IMR-90 (cell line): Measurements from ENCODE around the gene TAL1. TPM values are rescaled to one million over a fixed set of nuclear protein-coding genes. Genes with fewer than 3 reads are reported as not detected.

Source experiments
- ATAC-seq: fragments of 200-7000 bp; cut with Tn5 transposase; 2 replicates; pipeline ENCODE4 v1.9.1; 2020; ENCODE audit warnings: low read depth, mild to moderate bottlenecking, moderate library complexity
- BruUV-seq: library from RNA; stranded (reverse); fragments of 400-500 nt; replicated peaks from 2 replicates; lab custom pipeline; 2021; lab: Mats Ljungman, UMichigan
- CTCF ChIA-PET: fragments of 300-600 bp; formaldehyde crosslinking; extraction: SDS; loops from one replicate; lab custom pipeline; 2021; ENCODE audit warnings: antibody characterized with exemption; lab: Yijun Ruan, JAX
- POLR2A ChIA-PET: fragments of 300-600 bp; sonication (Branson Sonifier 250); formaldehyde crosslinking; loops from one replicate; lab custom pipeline; 2022; ENCODE audit warnings: antibody characterized with exemption; ENCODE audit not compliant: unreplicated experiment; lab: Charles Lee
- DNase-seq: peaks from one replicate; pipeline ENCODE4 v3.0.0; 2013
- H2AFZ ChIP-seq: replicated peaks from 2 replicates; pipeline ENCODE3; 2013; ENCODE audit warnings: low read length, mild to moderate bottlenecking; ENCODE audit not compliant: poor library complexity
- H2AK5ac ChIP-seq: 2 replicates; pipeline ENCODE4 v1.6.1; 2013; ENCODE audit warnings: low read depth, low read length, inconsistent platforms
- H2AK9ac ChIP-seq: replicated peaks from 2 replicates; pipeline ENCODE3; 2013; ENCODE audit warnings: mild to moderate bottlenecking, low read depth, low read length, moderate library complexity; ENCODE audit not compliant: poor library complexity
- H2BK120ac ChIP-seq: 2 replicates; pipeline ENCODE4 v1.6.1; 2013; ENCODE audit warnings: low read depth, low read length, inconsistent platforms
- H2BK15ac ChIP-seq: 3 replicates; pipeline ENCODE4 v1.6.1; 2013; ENCODE audit warnings: low read depth, low read length, inconsistent platforms
- H2BK20ac ChIP-seq: 2 replicates; pipeline ENCODE4 v1.6.1; 2013; ENCODE audit warnings: low read depth, mild to moderate bottlenecking, inconsistent platforms, low read length, moderate library complexity
- H2BK5ac ChIP-seq: 2 replicates; pipeline ENCODE4 v1.6.1; 2013; ENCODE audit warnings: mild to moderate bottlenecking, low read depth, low read length, inconsistent platforms; ENCODE audit not compliant: poor library complexity, severe bottlenecking
- H3K14ac ChIP-seq: replicated peaks from 2 replicates; pipeline ENCODE4 v1.6.1; 2013; ENCODE audit warnings: low read depth, low read length, inconsistent platforms
- H3K18ac ChIP-seq: 2 replicates; pipeline ENCODE4 v1.6.1; 2013; ENCODE audit warnings: low read depth, low read length, control low read depth
- H3K23ac ChIP-seq: 2 replicates; pipeline ENCODE4 v1.6.1; 2013; ENCODE audit warnings: low read depth, low read length, inconsistent platforms
- H3K27ac ChIP-seq: 2 replicates; pipeline ENCODE4 v1.5.1; 2013; ENCODE audit warnings: mild to moderate bottlenecking, control low read depth, low read length; ENCODE audit not compliant: insufficient read depth
- H3K27me3 ChIP-seq: 2 replicates; pipeline ENCODE4 v1.6.1; 2013; ENCODE audit warnings: low read length; ENCODE audit not compliant: control insufficient read depth, insufficient read depth
- H3K36me3 ChIP-seq: 2 replicates; pipeline ENCODE4 v1.6.1; 2013; ENCODE audit warnings: low read length, mixed read lengths; ENCODE audit not compliant: control insufficient read depth, insufficient read depth
- H3K4ac ChIP-seq: 2 replicates; pipeline ENCODE4 v1.6.1; 2013; ENCODE audit warnings: low read depth, low read length, inconsistent platforms
- H3K4me1 ChIP-seq: 2 replicates; pipeline ENCODE4 v1.6.1; 2013; ENCODE audit warnings: low read length, mixed read lengths; ENCODE audit not compliant: control insufficient read depth, insufficient read depth
- H3K4me2 ChIP-seq: 2 replicates; pipeline ENCODE4 v1.6.1; 2013; ENCODE audit warnings: low read depth, mild to moderate bottlenecking, control low read depth, low read length, moderate library complexity
- H3K4me3 ChIP-seq: 2 replicates; pipeline ENCODE4 v1.5.1; 2013; ENCODE audit warnings: low read depth, mild to moderate bottlenecking, control low read depth, low read length, moderate library complexity; ENCODE audit not compliant: insufficient read depth
- H3K56ac ChIP-seq: 2 replicates; pipeline ENCODE4 v1.6.1; 2013; ENCODE audit warnings: low read length, inconsistent platforms; ENCODE audit not compliant: insufficient read depth; ENCODE audit errors: extremely low read depth
- H3K79me1 ChIP-seq, 2 experiments: 2 replicates each; pipeline ENCODE4 v1.6.1; 2013; ENCODE audit warnings: low read length in 2 of 2, inconsistent platforms in 1 of 2, low read depth in 1 of 2
- H3K9ac ChIP-seq: 2 replicates; pipeline ENCODE4 v1.6.1; 2013; ENCODE audit warnings: low read depth, low read length, control low read depth
- H3K9me1 ChIP-seq: 2 replicates; pipeline ENCODE4 v1.6.1; 2013; ENCODE audit warnings: low read length, inconsistent platforms; ENCODE audit not compliant: insufficient read depth
- H3K9me3 ChIP-seq: 2 replicates; pipeline ENCODE4 v1.6.1; 2013; ENCODE audit warnings: low read length; ENCODE audit not compliant: control insufficient read depth, insufficient read depth
- H4K20me1 ChIP-seq: 2 replicates; pipeline ENCODE4 v1.6.1; 2013; ENCODE audit warnings: low read length, inconsistent platforms; ENCODE audit not compliant: insufficient read depth
- H4K5ac ChIP-seq: 2 replicates; pipeline ENCODE4 v1.6.1; 2013; ENCODE audit warnings: mild to moderate bottlenecking, low read depth, low read length, control low read depth
- H4K8ac ChIP-seq, 2 experiments: 2 replicates each; pipeline ENCODE4 v1.6.1; 2013; ENCODE audit warnings: low read depth in 2 of 2, low read length in 2 of 2, control low read depth in 1 of 2, inconsistent platforms in 1 of 2
- H4K91ac ChIP-seq: 2 replicates; pipeline ENCODE4 v1.6.1; 2013; ENCODE audit warnings: low read depth, low read length, inconsistent platforms; ENCODE audit not compliant: insufficient read depth
- CEBPB ChIP-seq: IDR thresholded peaks from 2 replicates; pipeline ENCODE4 v1.6.1; 2012; ENCODE audit warnings: low read depth, low read length, improper control_type of control experiment
- CTCF ChIP-seq: conservative IDR thresholded peaks from 2 replicates; pipeline ENCODE4 v1.5.1; 2012; ENCODE audit warnings: mild to moderate bottlenecking, low read depth, low read length, improper control_type of control experiment
- ELK1 ChIP-seq: fragments of 150-350 bp; IDR thresholded peaks from 2 replicates; pipeline ENCODE4 v1.6.1; 2016; ENCODE audit warnings: low read depth, mild to moderate bottlenecking, low read length, moderate library complexity, borderline replicate concordance
- MAFK ChIP-seq: IDR thresholded peaks from 2 replicates; pipeline ENCODE4 v1.6.1; 2012; ENCODE audit warnings: low read depth, low read length, improper control_type of control experiment
- MAZ ChIP-seq: IDR thresholded peaks from 2 replicates; pipeline ENCODE4 v1.6.1; 2012; ENCODE audit warnings: low read depth, mild to moderate bottlenecking, low read length, improper control_type of control experiment, moderate library complexity, borderline replicate concordance
- POLR2A ChIP-seq: IDR thresholded peaks from 2 replicates; pipeline ENCODE4 v1.6.1; 2012; ENCODE audit warnings: mild to moderate bottlenecking, low read depth, low read length
- RAD21 ChIP-seq: IDR thresholded peaks from 2 replicates; pipeline ENCODE4 v1.6.1; 2012; ENCODE audit warnings: low read length, improper control_type of control experiment
- SMC3 ChIP-seq: fragments of 150-350 bp; IDR thresholded peaks from 2 replicates; pipeline ENCODE4 v1.6.1; 2016; ENCODE audit warnings: low read depth, mild to moderate bottlenecking, antibody characterized with exemption, low read length, moderate library complexity
- WGBS, 2 experiments: methylation state at CpG; one replicate each; pipeline versions ENCODE4 v1.1.5 to v1.1.7; 2013; ENCODE audit warnings: missing lambda C conversion rate in 2 of 2; ENCODE audit not compliant: insufficient read length in 1 of 2; ENCODE audit errors: extremely low coverage in 2 of 2; 5-methylcytosine and 5-hydroxymethylcytosine counted together
- dilution Hi-C: fragments of 300-500 bp; cut with HindIII; formaldehyde crosslinking; loops from one replicate; pipeline ENCODE4 v1.14.3; 2018; ENCODE audit warnings: low sequenced_read_pairs; ENCODE audit not compliant: unreplicated experiment
- in situ Hi-C: fragments of 300-500 bp; cut with MboI; formaldehyde crosslinking; loops from 3 replicates; pipeline ENCODE4 v1.14.3; 2019; ENCODE audit warnings: low sequenced_read_pairs, inconsistent platforms, mixed read lengths
- intact Hi-C: fragments of 100-400 bp; cut with micrococcal nuclease; formaldehyde crosslinking; loops from 2 replicates; pipeline ENCODE4 v1.10.0; 2022
- polyA plus RNA-seq, 3 experiments: library from polyadenylated mRNA; depleted of rRNA; stranded (reverse); fragments of >200 nt; gene quantifications; 2 replicates each; pipeline ENCODE4 v1.2.3, GENCODE V29; 2012; ENCODE audit warnings: low replicate concordance in 1 of 3
- total RNA-seq: library from RNA; depleted of rRNA; stranded (reverse); fragments of >200 nt; gene quantifications from 2 replicates; pipeline ENCODE4 v1.2.3, GENCODE V29; 2012

TAL1 gene
- total and polyA plus RNA-seq, 2 of the 4 experiments (the other 2 are of a cell fraction) = not detected

GRCh38 chr1:47209091-47209490 is 22.9 kb downstream of the TAL1 start:
- in situ Hi-C loops (no loop called here), dilution Hi-C loops (no loop called here), intact Hi-C loops (no loop called here)
- Histone ChIP-seq H4K8ac (no peak overlapping the region), H3K36me3 (no peaks in the 10 kb centered on the region), H3K4me3 (no peak overlapping the region), H3K27ac (no peak overlapping the region), H4K5ac (no peak overlapping the region), H3K56ac (no peak overlapping the region), H4K91ac (no peak overlapping the region), H3K9me3 (no peaks in the 10 kb centered on the region), H2AK9ac (no peak overlapping the region), H2AFZ (no peak overlapping the region), H3K4me1 (no peaks in the 10 kb centered on the region), H3K9ac (no peak overlapping the region), H3K18ac (no peak overlapping the region), H3K4me2 (no peak overlapping the region), H2AK5ac (no peak overlapping the region), H3K4ac (no peak overlapping the region), H3K79me1 (no peaks in the 10 kb centered on the region), H4K20me1 (no peaks in the 10 kb centered on the region), H2BK15ac (no peak overlapping the region), H3K27me3 (peaks cover 17% of the 10 kb centered on the region), H3K9me1 (no peaks in the 10 kb centered on the region), H2BK20ac (no peak overlapping the region), H3K14ac (no peak overlapping the region), H2BK120ac (no peak overlapping the region), H3K23ac (no peak overlapping the region), H2BK5ac (no peak overlapping the region)
- no peak for DNase-seq
- WGBS, 2 experiments = 50% methylated on average over 5 of the region's 8 CpGs; no CpG with 5 or more reads in 1 of the 2 experiments
- no peak for ATAC-seq
- no TSS peak for BruUV-seq
- TF ChIP-seq RAD21 (no peak), POLR2A (no peak), SMC3 (no peak), MAZ (no peak), CEBPB (no peak), ELK1 (no peak), CTCF (no peak), MAFK (no peak)
- CTCF ChIA-PET = no interaction called here
- POLR2A ChIA-PET = no interaction called here
